Liver (tissue), 9 donors: ENCODE measurements around the gene MMS22L. TPM values are rescaled to one million over a fixed set of nuclear protein-coding genes. Genes with fewer than 3 reads are reported as not detected.

ENCODE experiments used
- DNase-seq: peaks from one replicate; pipeline ENCODE4 v3.0.0-alpha.2; 2017; ENCODE audit warnings: low spot score
- H3K27ac ChIP-seq, 2 donors: one replicate each; pipeline ENCODE4 v1.7.0; 2013; ENCODE audit warnings: inconsistent platforms in 2 of 2, low read length in 2 of 2, control low read depth in 1 of 2, low read depth in 1 of 2, mild to moderate bottlenecking in 1 of 2
- H3K27me3 ChIP-seq, 4 donors: one replicate each; pipeline versions ENCODE4 v1.6.1 to v1.7.0; 2013; ENCODE audit warnings: low read length in 3 of 4, inconsistent platforms in 1 of 4, mild to moderate bottlenecking in 1 of 4, moderate library complexity in 1 of 4; ENCODE audit not compliant: control insufficient read depth in 4 of 4, insufficient read depth in 4 of 4
- H3K36me3 ChIP-seq, 4 donors: one replicate each; pipeline versions ENCODE4 v1.6.1 to v1.7.0; 2013; ENCODE audit warnings: low read length in 3 of 4, mild to moderate bottlenecking in 3 of 4, low read depth in 1 of 4, moderate library complexity in 1 of 4; ENCODE audit not compliant: control insufficient read depth in 4 of 4, insufficient read depth in 3 of 4
- H3K4me1 ChIP-seq, 4 donors: one replicate each; pipeline versions ENCODE4 v1.6.1 to v1.7.0; 2013; ENCODE audit warnings: low read length in 3 of 4, mild to moderate bottlenecking in 3 of 4, moderate library complexity in 1 of 4; ENCODE audit not compliant: control insufficient read depth in 4 of 4, insufficient read depth in 4 of 4
- H3K4me3 ChIP-seq, 3 donors: one replicate each; pipeline versions ENCODE4 v1.6.1 to v1.7.0; 2013; ENCODE audit warnings: low read length in 3 of 3, control low read depth in 1 of 3, low read depth in 1 of 3, mild to moderate bottlenecking in 1 of 3
- H3K9ac ChIP-seq, 2 donors: one replicate each; pipeline ENCODE4 v1.7.0; 2013; ENCODE audit warnings: low read length in 2 of 2, mild to moderate bottlenecking in 2 of 2, moderate library complexity in 2 of 2, control low read depth in 1 of 2, low read depth in 1 of 2
- H3K9me3 ChIP-seq, 4 donors: one replicate each; pipeline versions ENCODE4 v1.6.1 to v1.7.0; 2013; ENCODE audit warnings: low read length in 3 of 4; ENCODE audit not compliant: control insufficient read depth in 4 of 4
- EGR1 ChIP-seq, 2 donors: IDR thresholded peaks; 2 replicates each; pipeline ENCODE4 v1.6.1; 2016 to 2018; ENCODE audit warnings: antibody characterized with exemption in 2 of 2, low read depth in 2 of 2
- FOXA1 ChIP-seq: IDR thresholded peaks from 2 replicates; pipeline ENCODE4 v1.6.1; 2016; ENCODE audit warnings: antibody characterized with exemption
- FOXA2 ChIP-seq: IDR thresholded peaks from 2 replicates; pipeline ENCODE4 v1.6.1; 2016; ENCODE audit warnings: antibody characterized with exemption
- GABPA ChIP-seq, 2 donors: IDR thresholded peaks in 1 of 2; conservative IDR thresholded peaks in 1 of 2; 2 replicates each; pipeline ENCODE4 v1.6.1; 2016; ENCODE audit warnings: antibody characterized with exemption in 2 of 2, mild to moderate bottlenecking in 1 of 2, moderate library complexity in 1 of 2
- HNF4A ChIP-seq, 2 donors: conservative IDR thresholded peaks; 2 replicates each; pipeline ENCODE4 v1.6.1; 2016; ENCODE audit warnings: antibody characterized with exemption in 2 of 2, mild to moderate bottlenecking in 2 of 2
- HNF4G ChIP-seq: IDR thresholded peaks from 2 replicates; pipeline ENCODE4 v1.6.1; 2016; ENCODE audit warnings: antibody characterized with exemption
- JUND ChIP-seq, 2 donors: IDR thresholded peaks; 2 replicates each; pipeline ENCODE4 v1.6.1; 2016; ENCODE audit warnings: antibody characterized with exemption in 2 of 2
- RAD21 ChIP-seq, 2 donors: IDR thresholded peaks; 2 replicates each; pipeline ENCODE4 v1.6.1; 2016; ENCODE audit warnings: antibody characterized with exemption in 2 of 2, mild to moderate bottlenecking in 2 of 2
- RXRA ChIP-seq, 2 donors: IDR thresholded peaks; 2 replicates each; pipeline ENCODE4 v1.6.1; 2017 to 2018; ENCODE audit warnings: antibody characterized with exemption in 2 of 2, mild to moderate bottlenecking in 1 of 2
- SP1 ChIP-seq: IDR thresholded peaks from 2 replicates; pipeline ENCODE4 v1.6.1; 2018; ENCODE audit warnings: antibody characterized with exemption, mild to moderate bottlenecking
- TAF1 ChIP-seq: conservative IDR thresholded peaks from 2 replicates; pipeline ENCODE4 v1.6.1; 2016; ENCODE audit warnings: antibody characterized with exemption, mild to moderate bottlenecking
- YY1 ChIP-seq: IDR thresholded peaks from 2 replicates; pipeline ENCODE4 v1.6.1; 2016; ENCODE audit warnings: antibody characterized with exemption, mild to moderate bottlenecking
- WGBS: extraction: QIAGEN DNeasy Blood & Tissue Kit; methylation state at CpG from one replicate; pipeline ENCODE4 v1.1.7; 2013; 5-methylcytosine and 5-hydroxymethylcytosine counted together
- polyA plus RNA-seq, 2 donors: library from polyadenylated mRNA; stranded (reverse) in 1 of 2; unstranded in 1 of 2; fragments of 200-250 nt in 1 of 2; fragments of >200 nt in 1 of 2; fragmentation: Nextera tagmentation in 1 of 2; extraction: Ambion mirVana in 1 of 2; gene quantifications; one replicate each; pipeline versions ENCODE4 v1.2.1 to v1.2.3, GENCODE V29; 2013 to 2015
- total RNA-seq, 2 donors: library from RNA; depleted of rRNA; stranded (reverse); fragments of >200 nt; gene quantifications; one replicate each; pipeline ENCODE4 v1.2.3, GENCODE V29; 2014
- TF ChIP-seq, protein P1 (sequence below): IDR thresholded peaks from 2 replicates; pipeline ENCODE4 v1.6.1; 2016; ENCODE audit warnings: antibody characterized with exemption
- TF ChIP-seq, protein P2 (sequence below): IDR thresholded peaks from 2 replicates; pipeline ENCODE4 v1.6.1; 2016; ENCODE audit warnings: antibody characterized with exemption, mild to moderate bottlenecking
- TF ChIP-seq, protein P3 (sequence below): fragments of 150-350 bp; IDR thresholded peaks from 2 replicates; pipeline ENCODE4 v1.5.1; 2017; ENCODE audit warnings: improper control_type of control experiment, low read depth, low read length; ENCODE audit not compliant: missing input control
- TF ChIP-seq, protein P4 (sequence below): IDR thresholded peaks from 2 replicates; pipeline ENCODE4 v1.6.1; 2016; ENCODE audit warnings: antibody characterized with exemption
- donor health status: healthy.
- donor health status: healthy.
- donor health status: healthy.
- donor health status: healthy.
- donor health status: healthy.

MMS22L gene
- total and polyA plus RNA-seq, 4 donors = 0.32 to 14.9 (median 2.6) TPM

DNA sequence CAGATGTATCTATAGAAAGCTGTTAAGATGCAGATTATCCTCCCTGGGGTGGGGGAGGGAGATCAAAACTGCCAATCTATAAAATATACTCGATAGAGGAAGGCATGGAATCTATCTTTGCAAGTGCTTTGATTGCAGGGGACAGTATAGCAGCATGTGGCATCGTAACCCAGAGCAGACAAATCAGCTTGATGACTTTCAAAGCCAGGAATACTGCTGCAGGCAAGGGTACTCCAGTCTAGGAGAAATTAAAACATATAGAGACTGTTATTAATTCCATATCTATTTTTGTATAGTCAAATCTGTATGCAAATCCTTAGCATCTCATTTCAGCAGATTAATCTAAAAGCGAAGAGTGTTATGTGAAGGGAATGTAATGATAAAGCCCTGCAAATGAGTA is 159.4 kb downstream of the MMS22L start:
- H3K9me3 ChIP-seq = peaks cover 0 to 4% (median 4%) of the 10 kb centered on the region in 4 donors
- TF ChIP-seq RAD21 (IDR thresholded peaks at IDR 0.05) (no peak), FOXA1 (no peak)
- no peak overlapping the region for H3K4me3 ChIP-seq
- H3K27ac ChIP-seq = no peak overlapping the region
- 49% methylated on average over 3 of the region's 3 CpGs for WGBS
- DNase-seq = no peak
- no peaks in the 10 kb centered on the region for H3K4me1 ChIP-seq
- H3K27me3 ChIP-seq = no peaks in the 10 kb centered on the region
- H3K36me3 ChIP-seq = no peaks in the 10 kb centered on the region
- no peak overlapping the region for H3K9ac ChIP-seq

DNA sequence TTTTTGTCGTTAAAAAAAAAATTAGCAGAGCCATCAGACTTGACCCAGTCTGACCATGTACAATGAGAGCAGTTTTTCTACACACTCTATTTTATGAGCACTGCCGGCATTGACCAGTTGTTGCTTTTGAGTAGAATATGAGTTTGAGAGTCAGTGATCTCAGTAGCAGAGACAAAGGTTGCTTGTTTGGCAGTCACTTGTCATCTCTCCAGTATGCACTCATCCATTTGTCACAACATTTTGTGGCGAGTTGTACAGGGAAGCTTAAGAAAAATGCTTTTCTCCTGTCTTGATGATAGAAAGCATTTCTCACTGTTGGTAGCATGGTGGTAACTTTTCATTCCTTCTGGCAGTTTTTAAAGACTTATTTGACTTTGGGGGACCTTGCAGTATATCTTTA is 159.9 kb downstream of the MMS22L start:
- Histone ChIP-seq H3K36me3 (no peaks in the 10 kb centered on the region), H3K9me3 (peaks cover 0 to 4% (median 4%) of the 10 kb centered on the region in 4 donors), H3K27me3 (no peaks in the 10 kb centered on the region), H3K9ac (no peak overlapping the region), H3K27ac (no peak overlapping the region), H3K4me1 (no peaks in the 10 kb centered on the region), H3K4me3 (no peak overlapping the region)
- TF ChIP-seq SP1 = no peak
- no peak for TF ChIP-seq RXRA (IDR thresholded peaks at IDR 0.05)
- TF ChIP-seq, protein P1, sequence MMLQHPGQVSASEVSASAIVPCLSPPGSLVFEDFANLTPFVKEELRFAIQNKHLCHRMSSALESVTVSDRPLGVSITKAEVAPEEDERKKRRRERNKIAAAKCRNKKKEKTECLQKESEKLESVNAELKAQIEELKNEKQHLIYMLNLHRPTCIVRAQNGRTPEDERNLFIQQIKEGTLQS = no peak
- no peak for TF ChIP-seq HNF4G
- no peak for TF ChIP-seq HNF4A (conservative IDR thresholded peaks at IDR 0.05)
- TF ChIP-seq, protein P2, sequence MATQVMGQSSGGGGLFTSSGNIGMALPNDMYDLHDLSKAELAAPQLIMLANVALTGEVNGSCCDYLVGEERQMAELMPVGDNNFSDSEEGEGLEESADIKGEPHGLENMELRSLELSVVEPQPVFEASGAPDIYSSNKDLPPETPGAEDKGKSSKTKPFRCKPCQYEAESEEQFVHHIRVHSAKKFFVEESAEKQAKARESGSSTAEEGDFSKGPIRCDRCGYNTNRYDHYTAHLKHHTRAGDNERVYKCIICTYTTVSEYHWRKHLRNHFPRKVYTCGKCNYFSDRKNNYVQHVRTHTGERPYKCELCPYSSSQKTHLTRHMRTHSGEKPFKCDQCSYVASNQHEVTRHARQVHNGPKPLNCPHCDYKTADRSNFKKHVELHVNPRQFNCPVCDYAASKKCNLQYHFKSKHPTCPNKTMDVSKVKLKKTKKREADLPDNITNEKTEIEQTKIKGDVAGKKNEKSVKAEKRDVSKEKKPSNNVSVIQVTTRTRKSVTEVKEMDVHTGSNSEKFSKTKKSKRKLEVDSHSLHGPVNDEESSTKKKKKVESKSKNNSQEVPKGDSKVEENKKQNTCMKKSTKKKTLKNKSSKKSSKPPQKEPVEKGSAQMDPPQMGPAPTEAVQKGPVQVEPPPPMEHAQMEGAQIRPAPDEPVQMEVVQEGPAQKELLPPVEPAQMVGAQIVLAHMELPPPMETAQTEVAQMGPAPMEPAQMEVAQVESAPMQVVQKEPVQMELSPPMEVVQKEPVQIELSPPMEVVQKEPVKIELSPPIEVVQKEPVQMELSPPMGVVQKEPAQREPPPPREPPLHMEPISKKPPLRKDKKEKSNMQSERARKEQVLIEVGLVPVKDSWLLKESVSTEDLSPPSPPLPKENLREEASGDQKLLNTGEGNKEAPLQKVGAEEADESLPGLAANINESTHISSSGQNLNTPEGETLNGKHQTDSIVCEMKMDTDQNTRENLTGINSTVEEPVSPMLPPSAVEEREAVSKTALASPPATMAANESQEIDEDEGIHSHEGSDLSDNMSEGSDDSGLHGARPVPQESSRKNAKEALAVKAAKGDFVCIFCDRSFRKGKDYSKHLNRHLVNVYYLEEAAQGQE = no peak
- no peak for TF ChIP-seq YY1
- no peak for TF ChIP-seq FOXA2
- TF ChIP-seq TAF1 = no peak
- WGBS = 89% methylated on average over 3 of the region's 3 CpGs
- DNase-seq = no peak

DNA sequence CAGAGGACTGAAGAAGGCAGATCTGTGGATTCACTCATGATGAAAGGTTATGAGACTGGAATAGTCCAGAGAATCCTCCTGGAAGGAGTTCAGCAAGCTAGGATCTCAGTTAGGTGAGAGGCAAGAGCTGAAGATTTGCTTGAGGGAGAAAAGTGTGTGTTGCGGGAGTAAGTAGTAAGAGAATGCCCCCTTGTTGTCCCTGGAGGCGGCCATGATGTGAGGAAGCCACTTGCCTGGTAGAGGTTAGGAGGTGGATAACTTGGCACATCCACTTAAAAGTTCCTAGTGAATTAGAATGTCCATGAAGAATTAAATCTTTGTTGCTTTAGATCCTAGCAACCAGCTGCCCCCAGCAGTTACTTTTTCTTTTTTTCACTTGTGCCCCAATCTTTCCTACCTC is 162.5 kb downstream of the MMS22L start:
- TF ChIP-seq TAF1 = no peak
- no peak for TF ChIP-seq SP1
- no peak for TF ChIP-seq EGR1 (IDR thresholded peaks at IDR 0.05; ENCODE audit: low read depth in 2 of 2)
- no peak for TF ChIP-seq JUND (IDR thresholded peaks at IDR 0.05)
- TF ChIP-seq FOXA1 = no peak
- TF ChIP-seq, protein P1 = no peak
- no peak for TF ChIP-seq FOXA2
- TF ChIP-seq YY1 = no peak
- TF ChIP-seq GABPA (IDR thresholded peaks at IDR 0.05 in 1 of 2, conservative IDR thresholded peaks at IDR 0.05 in 1 of 2) = no peak
- TF ChIP-seq, protein P3, sequence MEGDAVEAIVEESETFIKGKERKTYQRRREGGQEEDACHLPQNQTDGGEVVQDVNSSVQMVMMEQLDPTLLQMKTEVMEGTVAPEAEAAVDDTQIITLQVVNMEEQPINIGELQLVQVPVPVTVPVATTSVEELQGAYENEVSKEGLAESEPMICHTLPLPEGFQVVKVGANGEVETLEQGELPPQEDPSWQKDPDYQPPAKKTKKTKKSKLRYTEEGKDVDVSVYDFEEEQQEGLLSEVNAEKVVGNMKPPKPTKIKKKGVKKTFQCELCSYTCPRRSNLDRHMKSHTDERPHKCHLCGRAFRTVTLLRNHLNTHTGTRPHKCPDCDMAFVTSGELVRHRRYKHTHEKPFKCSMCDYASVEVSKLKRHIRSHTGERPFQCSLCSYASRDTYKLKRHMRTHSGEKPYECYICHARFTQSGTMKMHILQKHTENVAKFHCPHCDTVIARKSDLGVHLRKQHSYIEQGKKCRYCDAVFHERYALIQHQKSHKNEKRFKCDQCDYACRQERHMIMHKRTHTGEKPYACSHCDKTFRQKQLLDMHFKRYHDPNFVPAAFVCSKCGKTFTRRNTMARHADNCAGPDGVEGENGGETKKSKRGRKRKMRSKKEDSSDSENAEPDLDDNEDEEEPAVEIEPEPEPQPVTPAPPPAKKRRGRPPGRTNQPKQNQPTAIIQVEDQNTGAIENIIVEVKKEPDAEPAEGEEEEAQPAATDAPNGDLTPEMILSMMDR = no peak
- no peak for TF ChIP-seq RXRA (IDR thresholded peaks at IDR 0.05)
- no peak for TF ChIP-seq RAD21 (IDR thresholded peaks at IDR 0.05)
- no peak for TF ChIP-seq HNF4A (conservative IDR thresholded peaks at IDR 0.05)
- TF ChIP-seq, protein P4, sequence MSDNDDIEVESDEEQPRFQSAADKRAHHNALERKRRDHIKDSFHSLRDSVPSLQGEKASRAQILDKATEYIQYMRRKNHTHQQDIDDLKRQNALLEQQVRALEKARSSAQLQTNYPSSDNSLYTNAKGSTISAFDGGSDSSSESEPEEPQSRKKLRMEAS = no peak
- no peaks in the 10 kb centered on the region for H3K27me3 ChIP-seq

More for the DNA sequence above, 162.5 kb downstream of the MMS22L start:
- no peaks in the 10 kb centered on the region for H3K4me1 ChIP-seq
- no peak for DNase-seq
- H3K36me3 ChIP-seq = no peaks in the 10 kb centered on the region
- H3K27ac ChIP-seq = no peak overlapping the region
- H3K9ac ChIP-seq = no peak overlapping the region
- H3K4me3 ChIP-seq = no peak overlapping the region
- H3K9me3 ChIP-seq = peaks cover 0 to 4% (median 4%) of the 10 kb centered on the region in 4 donors
- WGBS = 93% methylated on average over 2 of the region's 2 CpGs
